Measurements from ENCODE around the gene ATP23. TPM values are rescaled to one million over a fixed set of nuclear protein-coding genes. Genes with fewer than 3 reads are reported as not detected.
A peak's percentile ranks its signal among the peaks of the same experiment; 100 is the strongest.

The ATP23 gene
- total RNA-seq, 1 experiment from 2014 or later: 10.3 TPM

DNA sequence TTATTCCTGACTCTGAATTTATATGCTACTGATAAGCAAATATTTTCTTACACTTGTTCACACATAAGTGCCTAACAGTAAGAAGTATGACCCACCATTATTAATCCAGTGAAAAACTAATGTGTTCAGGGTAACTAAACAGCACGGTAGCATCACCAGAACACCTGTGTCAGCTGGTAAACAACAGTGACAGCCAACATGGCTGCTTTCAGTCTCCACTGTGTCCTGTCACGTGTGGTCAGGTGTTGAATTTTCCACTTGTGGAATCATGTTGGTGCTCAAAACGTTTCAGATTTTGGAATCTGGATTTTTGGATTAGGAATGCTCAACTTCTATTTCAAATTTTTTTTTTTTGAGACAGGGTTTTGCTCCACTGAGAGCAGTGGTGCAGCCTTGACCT, 14.3 kb upstream of the ATP23 start:
- POLR2A ChIA-PET: no interaction called here
- no TSS peak for BruUV-seq (replicated peaks)
- Histone ChIP-seq H3K27ac (ENCODE audit: low read length) (no peak overlapping the region), H3K4me1 (ENCODE audit: control insufficient read depth, insufficient read depth, low read length) (no peaks in the 10 kb centered on the region), H3K9me3 (ENCODE audit: control insufficient read depth, insufficient read depth, low read depth, low read length) (no peaks in the 10 kb centered on the region), H3K4me3 (ENCODE audit: low read depth in 2 of 2, low read length in 2 of 2) (no peak overlapping the region), H3K27me3 (ENCODE audit: control insufficient read depth, insufficient read depth, low read length) (no peaks in the 10 kb centered on the region), H3K36me3 (ENCODE audit: control insufficient read depth, insufficient read depth, low read length) (no peaks in the 10 kb centered on the region)
- CTCF ChIA-PET: no interaction called here
- in situ Hi-C loops (cut with HindIII; ENCODE audit: low pct_unique_long_range_greater_than_20kb, low sequenced_read_pairs) (no loop called here), intact Hi-C loops (cut with micrococcal nuclease; ENCODE audit: unreplicated experiment) (no loop called here)
- no peak for ATAC-seq
- no peak for DNase-seq (ENCODE audit: low read depth, low spot score)
- TF ChIP-seq TCF7L2 (IDR thresholded peaks at IDR 0.05; ENCODE audit: low read depth, low read length) (no peak), POLR2AphosphoS5 (IDR thresholded peaks at IDR 0.05; ENCODE audit: low read depth, low read length) (no peak), SIN3A (IDR thresholded peaks at IDR 0.05; ENCODE audit: borderline replicate concordance, insufficient read depth, low read depth, low read length) (no peak)

GRCh38 chr12:57929092-57929830, 12.1 kb upstream of the ATP23 start:
- no peaks in the 10 kb centered on the region for H3K27me3 ChIP-seq (ENCODE audit: control insufficient read depth, insufficient read depth, low read length)
- H3K36me3 ChIP-seq (ENCODE audit: control insufficient read depth, insufficient read depth, low read length): no peaks in the 10 kb centered on the region
- BruUV-seq (replicated peaks): no TSS peak
- in situ Hi-C loops (cut with HindIII; ENCODE audit: low pct_unique_long_range_greater_than_20kb, low sequenced_read_pairs): no loop called here
- TF ChIP-seq TCF7L2 (IDR thresholded peaks at IDR 0.05; ENCODE audit: low read depth, low read length) (no peak), POLR2AphosphoS5 (IDR thresholded peaks at IDR 0.05; ENCODE audit: low read depth, low read length) (no peak), CTCF (IDR thresholded peaks at IDR 0.05) (no peak), SIN3A (IDR thresholded peaks at IDR 0.05; ENCODE audit: borderline replicate concordance, insufficient read depth, low read depth, low read length) (no peak)
- TF ChIP-seq, protein P1, sequence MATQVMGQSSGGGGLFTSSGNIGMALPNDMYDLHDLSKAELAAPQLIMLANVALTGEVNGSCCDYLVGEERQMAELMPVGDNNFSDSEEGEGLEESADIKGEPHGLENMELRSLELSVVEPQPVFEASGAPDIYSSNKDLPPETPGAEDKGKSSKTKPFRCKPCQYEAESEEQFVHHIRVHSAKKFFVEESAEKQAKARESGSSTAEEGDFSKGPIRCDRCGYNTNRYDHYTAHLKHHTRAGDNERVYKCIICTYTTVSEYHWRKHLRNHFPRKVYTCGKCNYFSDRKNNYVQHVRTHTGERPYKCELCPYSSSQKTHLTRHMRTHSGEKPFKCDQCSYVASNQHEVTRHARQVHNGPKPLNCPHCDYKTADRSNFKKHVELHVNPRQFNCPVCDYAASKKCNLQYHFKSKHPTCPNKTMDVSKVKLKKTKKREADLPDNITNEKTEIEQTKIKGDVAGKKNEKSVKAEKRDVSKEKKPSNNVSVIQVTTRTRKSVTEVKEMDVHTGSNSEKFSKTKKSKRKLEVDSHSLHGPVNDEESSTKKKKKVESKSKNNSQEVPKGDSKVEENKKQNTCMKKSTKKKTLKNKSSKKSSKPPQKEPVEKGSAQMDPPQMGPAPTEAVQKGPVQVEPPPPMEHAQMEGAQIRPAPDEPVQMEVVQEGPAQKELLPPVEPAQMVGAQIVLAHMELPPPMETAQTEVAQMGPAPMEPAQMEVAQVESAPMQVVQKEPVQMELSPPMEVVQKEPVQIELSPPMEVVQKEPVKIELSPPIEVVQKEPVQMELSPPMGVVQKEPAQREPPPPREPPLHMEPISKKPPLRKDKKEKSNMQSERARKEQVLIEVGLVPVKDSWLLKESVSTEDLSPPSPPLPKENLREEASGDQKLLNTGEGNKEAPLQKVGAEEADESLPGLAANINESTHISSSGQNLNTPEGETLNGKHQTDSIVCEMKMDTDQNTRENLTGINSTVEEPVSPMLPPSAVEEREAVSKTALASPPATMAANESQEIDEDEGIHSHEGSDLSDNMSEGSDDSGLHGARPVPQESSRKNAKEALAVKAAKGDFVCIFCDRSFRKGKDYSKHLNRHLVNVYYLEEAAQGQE (IDR thresholded peaks at IDR 0.05; ENCODE audit: insufficient read depth in 1 of 2, low read depth in 2 of 2, low read length in 1 of 2): no peak
- intact Hi-C loops (cut with micrococcal nuclease; ENCODE audit: unreplicated experiment): no loop called here
- ChIA-PET CTCF (no interaction called here), POLR2A (no interaction called here)
- no peak overlapping the region for H3K27ac ChIP-seq (ENCODE audit: low read length)
- H3K9me3 ChIP-seq (ENCODE audit: control insufficient read depth, insufficient read depth, low read depth, low read length): no peaks in the 10 kb centered on the region
- H3K4me3 ChIP-seq (ENCODE audit: low read depth in 2 of 2, low read length in 2 of 2): no peak overlapping the region
- H3K4me1 ChIP-seq (ENCODE audit: control insufficient read depth, insufficient read depth, low read length): no peaks in the 10 kb centered on the region
- ATAC-seq: no peak
- DNase-seq (ENCODE audit: low read depth, low spot score): no peak

DNA sequence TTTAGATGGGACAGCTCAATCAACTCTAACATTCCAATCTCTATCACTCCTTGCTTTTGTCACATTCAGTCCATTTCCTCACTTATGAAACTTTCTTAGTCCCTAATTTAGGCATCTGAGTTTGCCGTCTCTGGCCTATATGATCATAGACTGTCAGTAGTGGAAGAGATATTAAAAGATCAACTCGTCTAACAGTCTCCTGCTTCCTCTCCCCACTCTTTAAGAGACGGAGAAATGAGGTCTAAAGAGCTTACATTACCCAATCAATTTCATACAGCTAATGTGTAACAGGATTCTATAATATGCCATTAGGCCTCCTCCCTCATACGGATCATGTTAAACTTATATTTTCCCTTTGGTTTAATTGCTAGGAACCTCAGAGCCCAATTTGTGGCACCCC, 6.5 kb upstream of the ATP23 start:
- H3K4me3 ChIP-seq (ENCODE audit: low read depth in 2 of 2, low read length in 2 of 2): peak overlapping the region in 1 of 2 experiments; percentile 61; a peak in 2 of 4 replicates
- ChIA-PET POLR2A (no interaction called here), CTCF (no interaction called here)
- no peaks in the 10 kb centered on the region for H3K9me3 ChIP-seq (ENCODE audit: control insufficient read depth, insufficient read depth, low read depth, low read length)
- peaks cover 12% of the 10 kb centered on the region; the same call in 1 of the 2 replicates for H3K4me1 ChIP-seq (ENCODE audit: control insufficient read depth, insufficient read depth, low read length)
- in situ Hi-C loops (cut with HindIII; ENCODE audit: low pct_unique_long_range_greater_than_20kb, low sequenced_read_pairs) (no loop called here), intact Hi-C loops (cut with micrococcal nuclease; ENCODE audit: unreplicated experiment) (no loop called here)
- H3K36me3 ChIP-seq (ENCODE audit: control insufficient read depth, insufficient read depth, low read length): no peaks in the 10 kb centered on the region; the same call in 1 of the 2 replicates
- peak overlapping the region; percentile 94 for H3K27ac ChIP-seq (ENCODE audit: low read length)
- BruUV-seq (replicated peaks): no TSS peak
- TF ChIP-seq CTCF (IDR thresholded peaks at IDR 0.05) (no peak), SIN3A (IDR thresholded peaks at IDR 0.05; ENCODE audit: borderline replicate concordance, insufficient read depth, low read depth, low read length) (no peak), TCF7L2 (IDR thresholded peaks at IDR 0.05; ENCODE audit: low read depth, low read length) (no peak), POLR2AphosphoS5 (IDR thresholded peaks at IDR 0.05; ENCODE audit: low read depth, low read length) (no peak)
- TF ChIP-seq, protein P1 (IDR thresholded peaks at IDR 0.05; ENCODE audit: insufficient read depth in 1 of 2, low read depth in 2 of 2, low read length in 1 of 2): no peak
- no peaks in the 10 kb centered on the region for H3K27me3 ChIP-seq (ENCODE audit: control insufficient read depth, insufficient read depth, low read length)
- no peak for ATAC-seq
- no peak for DNase-seq (ENCODE audit: low read depth, low spot score)
